DMS114 treated with DMSO at 0.1 percent for 48 hours (cell line): ENCODE data around the gene PFDN2.

ENCODE experiments used
- DNase-seq: peaks from one replicate; lab custom pipeline; 2025; ENCODE audit not compliant: unreplicated experiment; lab: John Stamatoyannopoulos, UW

Gene PFDN2

GRCh38 chr1:161061419-161061818, 56.4 kb downstream of the PFDN2 start:
- no peak for DNase-seq

- no peak for DNase-seq
These were observed 58.5 kb downstream of the PFDN2 start for GRCh38 chr1:161059293-161059692.

- DNase-seq = no peak
These were observed 63.0 kb downstream of the PFDN2 start for GRCh38 chr1:161054805-161055204.

- DNase-seq = no peak
These were observed 63.6 kb downstream of the PFDN2 start for GRCh38 chr1:161054232-161054631.

- DNase-seq = no peak
These were observed 64.9 kb downstream of the PFDN2 start for GRCh38 chr1:161052899-161053298.

GRCh38 chr1:161051219-161051618, 66.6 kb downstream of the PFDN2 start:
- DNase-seq = no peak
